ENCODE results near the gene OTOP2. TPM values are rescaled to one million over a fixed set of nuclear protein-coding genes. Genes with fewer than 3 reads are reported as not detected.
A peak's percentile ranks its signal among the peaks of the same experiment; 100 is the strongest.

Gene OTOP2
- total RNA-seq, 5 donors from 2014 or later (not counting 1 experiment from before 2014, with no cell fraction given): not detected

- Mint-ChIP-seq H3K4me3 (no peak overlapping the region), H3K9me3 (no peaks in the 10 kb centered on the region), H3K4me1 (peaks cover 0 to 8% (median 0%) of the 10 kb centered on the region in 3 donors), H3K27me3 (peaks cover 48 to 83% of the 10 kb centered on the region in 2 donors), H3K27ac (no peak overlapping the region), H3K36me3 (no peaks in the 10 kb centered on the region)
- no peaks in the 10 kb centered on the region for H3K36me3 ChIP-seq (ENCODE audit: control insufficient read depth in 2 of 2, extremely low read depth in 1 of 2, insufficient read depth in 1 of 2, low read length in 1 of 2)
- no peak overlapping the region for H3K4me3 ChIP-seq (ENCODE audit: control insufficient read depth in 1 of 2, extremely low read depth in 1 of 2, low read length in 1 of 2)
- no peak for DNase-seq
- ATAC-seq (replicated peaks in 1 of 4): no peak
- H3K4me1 ChIP-seq (ENCODE audit: control insufficient read depth in 1 of 2, extremely low read depth in 1 of 2, insufficient read depth in 2 of 2, low read length in 2 of 2): peaks cover 0 to 4% of the 10 kb centered on the region in 2 experiments
- CTCF ChIA-PET: interaction anchor here in 1 of 2 donors (1.4 kb wide), 1 partner anchor 12 kb away, joined by 4 read pairs; the partner anchor contains the start of genes OTOP2 and USH1G
- no peak overlapping the region for H3K27ac ChIP-seq (ENCODE audit: low read length)
- H3K27me3 ChIP-seq (replicated peaks in 1 of 2; ENCODE audit: control insufficient read depth in 2 of 2, extremely low read depth in 1 of 2, insufficient read depth in 2 of 2, low read length in 1 of 2): peaks cover 7 to 89% of the 10 kb centered on the region in 2 experiments
- POLR2A ChIA-PET: no interaction called here
- WGBS (ENCODE audit: insufficient coverage): no CpG with 5 or more reads among the region's 3 CpGs
- H3K9me3 ChIP-seq: no peaks in the 10 kb centered on the region
Observed at GRCh38 chr17:74935048-74935447, 11.0 kb downstream of the OTOP2 start.

- WGBS (ENCODE audit: insufficient coverage): 13% methylated on average over 53 of the region's 78 CpGs
- POLR2A ChIA-PET: no interaction called here
- Histone ChIP-seq H3K4me1 (ENCODE audit: control insufficient read depth in 1 of 2, extremely low read depth in 1 of 2, insufficient read depth in 2 of 2, low read length in 2 of 2) (peaks cover 0 to 4% of the 10 kb centered on the region in 2 experiments), H3K36me3 (ENCODE audit: control insufficient read depth in 2 of 2, extremely low read depth in 1 of 2, insufficient read depth in 1 of 2, low read length in 1 of 2) (no peaks in the 10 kb centered on the region), H3K4me3 (ENCODE audit: control insufficient read depth in 1 of 2, extremely low read depth in 1 of 2, low read length in 1 of 2) (no peak within 1 kb of the TSS), H3K9me3 (no peaks in the 10 kb centered on the region), H3K27me3 (replicated peaks in 1 of 2; ENCODE audit: control insufficient read depth in 2 of 2, extremely low read depth in 1 of 2, insufficient read depth in 2 of 2, low read length in 1 of 2) (peaks cover 9 to 86% of the 10 kb centered on the region in 2 experiments), H3K27ac (ENCODE audit: low read length) (no peak within 1 kb of the TSS)
- CTCF ChIA-PET: no interaction called here
- peaks cover 43 to 77% of the 10 kb centered on the region in 2 donors for H3K27me3 Mint-ChIP-seq
- H3K27ac Mint-ChIP-seq: no peak within 1 kb of the TSS
- H3K4me3 Mint-ChIP-seq: no peak within 1 kb of the TSS
- DNase-seq (no peak), ATAC-seq (replicated peaks in 1 of 4) (peak in 1 of 4 experiments; percentile 19)
- H3K36me3 Mint-ChIP-seq: no peaks in the 10 kb centered on the region
- no peaks in the 10 kb centered on the region for H3K9me3 Mint-ChIP-seq
- peaks cover 0 to 8% (median 0%) of the 10 kb centered on the region in 3 donors for H3K4me1 Mint-ChIP-seq
Observed at GRCh38 chr17:74935585-74936469, 11.8 kb downstream of the OTOP2 start, which contains the start of gene OTOP3. OTOP3 (plus strand) TSS chr17:74935898; CDS start chr17:74935922, 24 bp downstream.

DNA sequence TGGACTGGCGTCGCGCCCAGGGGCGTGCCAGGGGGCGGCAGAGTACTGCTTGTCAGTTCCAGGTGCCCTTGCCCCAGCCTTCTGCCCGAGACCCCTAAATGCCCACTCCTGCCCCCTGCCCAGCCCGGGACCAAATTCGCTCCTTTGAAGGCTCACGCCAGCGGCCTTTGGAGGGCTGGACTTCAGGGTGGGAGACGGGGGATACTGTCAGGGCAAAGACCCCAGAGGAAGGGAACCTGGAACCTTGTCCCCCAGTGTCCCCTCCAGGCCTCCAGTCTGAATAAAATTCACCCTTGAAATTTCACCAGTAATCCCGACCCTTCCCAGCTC lies 12.4 kb downstream of the OTOP2 start:
- no peak for DNase-seq
- Mint-ChIP-seq H3K9me3 (no peaks in the 10 kb centered on the region), H3K27me3 (peaks cover 38 to 74% of the 10 kb centered on the region in 2 donors), H3K4me1 (peaks cover 0 to 8% (median 0%) of the 10 kb centered on the region in 3 donors), H3K4me3 (no peak overlapping the region), H3K27ac (no peak overlapping the region), H3K36me3 (no peaks in the 10 kb centered on the region)
- Histone ChIP-seq H3K4me1 (ENCODE audit: control insufficient read depth in 1 of 2, extremely low read depth in 1 of 2, insufficient read depth in 2 of 2, low read length in 2 of 2) (peaks cover 0 to 4% of the 10 kb centered on the region in 2 experiments), H3K4me3 (ENCODE audit: control insufficient read depth in 1 of 2, extremely low read depth in 1 of 2, low read length in 1 of 2) (no peak overlapping the region), H3K27me3 (replicated peaks in 1 of 2; ENCODE audit: control insufficient read depth in 2 of 2, extremely low read depth in 1 of 2, insufficient read depth in 2 of 2, low read length in 1 of 2) (peaks cover 7 to 86% of the 10 kb centered on the region in 2 experiments), H3K9me3 (no peaks in the 10 kb centered on the region), H3K36me3 (ENCODE audit: control insufficient read depth in 2 of 2, extremely low read depth in 1 of 2, insufficient read depth in 1 of 2, low read length in 1 of 2) (no peaks in the 10 kb centered on the region), H3K27ac (ENCODE audit: low read length) (no peak overlapping the region)
- ChIA-PET CTCF (no interaction called here), POLR2A (no interaction called here)
- 19% methylated on average over 9 of the region's 12 CpGs for WGBS (ENCODE audit: insufficient coverage)
- ATAC-seq (replicated peaks in 1 of 4): no peak

- H3K27me3 ChIP-seq (replicated peaks in 1 of 2; ENCODE audit: control insufficient read depth in 2 of 2, extremely low read depth in 1 of 2, insufficient read depth in 2 of 2, low read length in 1 of 2): peaks cover 7 to 88% of the 10 kb centered on the region in 2 experiments
- H3K36me3 ChIP-seq (ENCODE audit: control insufficient read depth in 2 of 2, extremely low read depth in 1 of 2, insufficient read depth in 1 of 2, low read length in 1 of 2): no peaks in the 10 kb centered on the region
- Mint-ChIP-seq H3K36me3 (no peaks in the 10 kb centered on the region), H3K27me3 (peaks cover 42 to 70% of the 10 kb centered on the region in 2 donors), H3K27ac (no peak overlapping the region), H3K4me1 (peaks cover 0 to 8% (median 0%) of the 10 kb centered on the region in 3 donors), H3K4me3 (no peak overlapping the region), H3K9me3 (no peaks in the 10 kb centered on the region)
- 41% methylated on average over 6 of the region's 11 CpGs for WGBS (ENCODE audit: insufficient coverage)
- CTCF ChIA-PET: no interaction called here
- H3K9me3 ChIP-seq: no peaks in the 10 kb centered on the region
- POLR2A ChIA-PET: no interaction called here
- DNase-seq (no peak), ATAC-seq (replicated peaks in 1 of 4) (no peak)
- H3K4me3 ChIP-seq (ENCODE audit: control insufficient read depth in 1 of 2, extremely low read depth in 1 of 2, low read length in 1 of 2): no peak overlapping the region
- no peak overlapping the region for H3K27ac ChIP-seq (ENCODE audit: low read length)
- H3K4me1 ChIP-seq (ENCODE audit: control insufficient read depth in 1 of 2, extremely low read depth in 1 of 2, insufficient read depth in 2 of 2, low read length in 2 of 2): peaks cover 0 to 4% of the 10 kb centered on the region in 2 experiments
Observed at GRCh38 chr17:74937064-74938051, 13.3 kb downstream of the OTOP2 start.

DNA sequence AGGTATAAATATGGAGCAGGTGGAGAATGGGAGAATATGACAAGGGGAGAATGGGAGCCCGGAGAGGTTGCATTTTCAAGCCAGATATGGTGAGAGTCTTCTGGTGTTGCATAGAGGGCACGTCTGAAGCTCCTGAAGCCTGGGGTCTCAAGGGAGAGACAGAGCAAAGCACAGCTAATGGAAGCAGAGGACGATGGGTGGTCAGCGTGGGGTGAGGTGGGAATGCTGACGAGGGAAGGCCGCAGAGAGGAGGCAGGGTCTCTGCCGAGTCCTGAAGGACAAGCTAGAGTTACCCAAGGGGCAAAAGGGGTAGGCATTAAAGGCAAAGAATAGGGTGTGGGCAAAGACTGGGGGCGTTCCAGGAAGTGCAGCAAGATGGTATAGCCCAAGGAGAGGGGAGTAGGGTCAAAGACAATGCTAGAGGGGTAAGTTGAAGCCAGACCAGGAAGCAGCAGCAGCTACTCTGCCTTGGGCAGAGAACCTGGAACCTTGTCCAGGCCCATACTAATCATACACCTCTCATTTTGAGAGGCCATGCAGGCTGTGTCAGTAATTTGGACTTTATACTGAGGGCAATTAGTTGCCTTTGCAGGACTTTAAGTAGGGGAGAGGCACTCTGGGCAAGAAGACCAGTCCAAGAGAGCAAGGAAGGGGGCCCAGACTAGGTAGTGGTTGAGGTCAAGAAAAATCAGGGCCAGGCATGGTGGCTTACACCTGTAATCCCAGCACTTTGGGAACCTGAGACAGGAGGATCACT lies 14.3 kb downstream of the OTOP2 start:
- CTCF ChIA-PET: no interaction called here
- no peaks in the 10 kb centered on the region for H3K9me3 Mint-ChIP-seq
- H3K4me1 ChIP-seq (ENCODE audit: control insufficient read depth in 1 of 2, extremely low read depth in 1 of 2, insufficient read depth in 2 of 2, low read length in 2 of 2): peaks cover 0 to 4% of the 10 kb centered on the region in 2 experiments
- H3K27me3 ChIP-seq (replicated peaks in 1 of 2; ENCODE audit: control insufficient read depth in 2 of 2, extremely low read depth in 1 of 2, insufficient read depth in 2 of 2, low read length in 1 of 2): peaks cover 7 to 82% of the 10 kb centered on the region in 2 experiments
- H3K36me3 Mint-ChIP-seq: no peaks in the 10 kb centered on the region
- H3K27me3 Mint-ChIP-seq: peaks cover 39 to 67% of the 10 kb centered on the region in 2 donors
- ATAC-seq (replicated peaks in 1 of 4): no peak
- H3K27ac Mint-ChIP-seq: no peak overlapping the region
- H3K27ac ChIP-seq (ENCODE audit: low read length): no peak overlapping the region
- peaks cover 0 to 8% (median 0%) of the 10 kb centered on the region in 3 donors for H3K4me1 Mint-ChIP-seq
- no peak overlapping the region for H3K4me3 Mint-ChIP-seq
- POLR2A ChIA-PET: no interaction called here
- no peaks in the 10 kb centered on the region for H3K36me3 ChIP-seq (ENCODE audit: control insufficient read depth in 2 of 2, extremely low read depth in 1 of 2, insufficient read depth in 1 of 2, low read length in 1 of 2)
- WGBS (ENCODE audit: insufficient coverage): 70% methylated on average over 8 of the region's 8 CpGs
- H3K9me3 ChIP-seq: no peaks in the 10 kb centered on the region
- no peak for DNase-seq
- H3K4me3 ChIP-seq (ENCODE audit: control insufficient read depth in 1 of 2, extremely low read depth in 1 of 2, low read length in 1 of 2): no peak overlapping the region
